ENCODE results near the gene COX6A2. TPM values are rescaled to one million over a fixed set of nuclear protein-coding genes. Genes with fewer than 3 reads are reported as not detected.
"Not testable (repeated sequence)": the region's sequence is repeated elsewhere in the genome, so short reads cannot be mapped to it uniquely, and the experiment has no call there.

COX6A2 gene
- total RNA-seq, 1 experiment from 2014 or later: not detected

- DNase-seq (ENCODE audit: low read depth): no peak
These were observed 34.0 kb upstream of the COX6A2 start for GRCh38 chr16:31461921-31462804.

DNA sequence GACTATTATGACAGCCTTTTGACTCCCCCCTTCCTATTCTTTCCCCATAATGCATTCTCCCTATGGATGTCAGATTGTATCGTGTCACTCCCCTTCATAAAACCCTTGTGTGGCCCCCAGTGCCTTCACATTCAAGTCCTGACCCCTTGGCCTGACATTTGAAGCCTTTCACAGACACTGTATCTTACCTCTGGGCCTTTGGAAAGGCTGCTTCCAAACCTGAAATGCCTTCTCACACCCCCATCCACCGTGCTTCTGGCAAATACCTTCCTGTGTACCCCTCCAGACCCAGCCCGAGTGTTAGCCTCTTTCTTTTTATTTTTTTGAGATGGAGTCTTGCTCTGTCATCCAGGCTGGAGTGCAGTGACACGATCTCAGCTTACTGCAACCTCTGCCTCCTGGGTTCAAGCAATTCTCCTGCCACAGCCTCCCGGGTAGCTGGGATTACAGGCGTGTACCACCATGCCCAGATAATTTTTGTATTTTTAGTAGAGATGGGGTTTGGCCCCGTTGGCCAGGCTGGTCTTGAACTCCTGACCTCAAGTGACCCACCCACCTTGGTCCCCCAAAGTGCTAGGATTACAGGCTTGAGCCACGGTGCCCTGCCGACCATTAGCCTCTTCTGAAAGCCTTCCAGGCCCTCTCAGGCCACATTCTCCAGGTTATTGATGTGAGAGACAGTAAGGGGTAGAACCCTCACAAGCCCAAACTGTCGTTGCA lies 33.2 kb upstream of the COX6A2 start:
- DNase-seq (ENCODE audit: low read depth): no peak

- DNase-seq (ENCODE audit: low read depth): no peak
These were observed 32.4 kb upstream of the COX6A2 start for GRCh38 chr16:31460582-31461002.

- peak; percentile 94 for DNase-seq (ENCODE audit: low read depth)
These were observed 31.8 kb upstream of the COX6A2 start for GRCh38 chr16:31459687-31460581.

- DNase-seq (ENCODE audit: low read depth): peak; percentile 96
These were observed 30.9 kb upstream of the COX6A2 start, which contains the start of gene ARMC5 for GRCh38 chr16:31458844-31459686. Gene ARMC5 (plus strand): TSS chr16:31459501. CDS start chr16:31459525, 24 bp downstream.

- peak; percentile 56 for DNase-seq (ENCODE audit: low read depth)
These were observed 30.1 kb upstream of the COX6A2 start for GRCh38 chr16:31458073-31458843.

DNA sequence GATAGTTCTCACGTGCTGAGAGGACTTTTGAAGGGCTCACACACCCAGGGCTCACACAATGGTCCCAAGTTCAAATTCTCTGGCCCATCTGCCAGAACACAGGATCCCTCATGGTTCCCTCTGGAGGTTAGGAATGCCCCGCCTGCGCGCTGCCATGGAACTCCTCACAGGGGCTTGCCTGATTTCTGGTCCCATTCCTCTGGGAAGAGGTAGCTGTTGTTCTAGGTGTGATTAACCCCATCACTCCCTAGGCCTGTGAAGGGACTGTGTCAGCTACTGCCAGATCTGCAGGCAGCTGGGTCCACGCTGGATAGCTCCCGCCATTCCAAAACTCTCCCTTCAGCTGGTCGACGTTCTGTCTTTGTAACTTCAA lies 28.8 kb upstream of the COX6A2 start:
- no peak for DNase-seq (ENCODE audit: low read depth)

GRCh38 chr16:31455601-31456314 lies 27.6 kb upstream of the COX6A2 start:
- DNase-seq (ENCODE audit: low read depth): no peak

DNA sequence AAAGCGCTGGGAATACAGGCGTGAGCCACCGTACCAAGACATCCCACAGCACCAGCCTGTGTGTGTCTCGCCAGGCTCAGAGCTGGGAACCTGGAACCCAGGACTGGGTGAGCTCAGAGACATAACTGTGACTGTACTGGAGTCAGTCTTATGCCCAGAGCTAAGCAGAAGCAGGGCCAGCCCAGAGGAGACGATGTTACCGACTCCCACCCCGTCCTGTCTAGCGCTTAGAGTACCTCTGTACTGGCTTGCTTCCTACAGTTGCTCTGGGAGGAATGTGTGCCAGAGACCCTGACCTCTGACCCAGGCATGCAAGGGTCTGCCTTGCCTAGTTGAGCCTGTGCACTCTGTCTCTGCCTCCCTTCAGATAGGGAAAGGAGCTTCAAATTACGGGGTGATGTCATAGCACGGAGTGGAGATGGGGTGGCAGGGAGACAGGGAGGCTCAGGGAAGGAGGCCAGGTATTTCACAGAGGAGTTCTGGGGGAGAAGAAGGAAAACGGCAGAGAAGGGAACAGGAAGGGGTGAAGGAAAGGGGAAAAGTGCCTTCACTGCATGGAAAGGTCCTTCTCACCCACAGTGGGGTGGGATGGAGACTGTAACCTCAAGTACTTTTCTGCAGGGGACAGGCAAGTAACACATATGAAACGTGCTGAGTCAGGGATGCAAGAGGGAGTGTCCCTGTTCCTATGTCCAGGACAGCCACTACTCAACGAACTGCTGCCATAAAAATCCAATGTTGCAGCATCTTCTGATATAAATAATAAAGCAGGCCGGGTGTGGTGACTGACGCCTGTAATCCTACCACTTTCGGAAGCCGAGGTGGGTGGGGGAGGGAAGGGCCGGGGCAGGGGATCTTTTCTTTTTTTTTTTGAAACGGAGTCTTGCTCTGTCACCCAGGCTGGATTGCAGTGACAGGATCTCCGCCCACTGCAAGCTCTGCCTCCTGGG lies 25.4 kb upstream of the COX6A2 start:
- peak; percentile 44 for DNase-seq (ENCODE audit: low read depth)

- peak; percentile 85 for DNase-seq (ENCODE audit: low read depth)
These were observed 24.5 kb upstream of the COX6A2 start for GRCh38 chr16:31452631-31453106.

GRCh38 chr16:31451681-31452351 lies 23.7 kb upstream of the COX6A2 start:
- peak; percentile 64 for DNase-seq (ENCODE audit: low read depth)

DNA sequence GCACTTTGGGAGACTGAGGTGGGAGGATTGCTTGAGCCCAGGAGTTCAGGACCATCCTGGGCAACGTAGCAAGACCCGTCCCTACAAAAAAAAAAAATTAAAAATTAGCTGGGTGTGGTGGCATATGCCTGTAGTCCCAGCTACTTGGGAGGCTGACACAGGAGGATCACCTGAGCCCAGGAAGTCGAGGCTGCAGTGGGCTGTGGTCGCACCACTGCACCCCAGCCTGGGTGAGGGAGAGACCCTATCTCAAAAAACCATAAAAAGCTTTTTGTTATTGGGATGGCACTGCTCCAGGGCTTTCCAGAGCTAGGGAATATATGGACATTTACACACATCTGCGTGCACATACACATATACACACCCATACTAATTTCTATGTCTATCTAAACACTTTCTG lies 23.0 kb upstream of the COX6A2 start:
- no peak for DNase-seq (ENCODE audit: low read depth)

DNA sequence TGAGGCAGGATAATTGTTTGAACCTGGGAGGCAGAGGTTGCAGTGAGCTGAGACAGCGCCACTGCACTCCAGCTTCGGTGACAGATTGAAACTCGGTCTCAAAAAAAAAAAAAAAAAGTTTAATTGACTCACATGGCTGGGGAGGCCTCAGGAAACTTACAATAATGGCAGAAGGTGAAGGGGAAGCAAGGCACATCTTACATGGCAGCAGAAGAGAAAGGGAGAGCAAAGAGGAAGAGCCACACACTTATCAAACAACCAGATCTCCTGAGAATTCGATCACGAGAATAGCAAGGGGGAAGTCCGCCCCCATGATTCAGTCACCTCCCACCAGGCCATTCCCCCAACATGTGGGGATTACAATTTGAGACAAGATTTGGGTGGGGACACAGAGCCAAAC lies 17.8 kb upstream of the COX6A2 start:
- not testable (repeated sequence) for DNase-seq (ENCODE audit: low read depth)

GRCh38 chr16:31441956-31442355 lies 13.8 kb upstream of the COX6A2 start:
- no peak for DNase-seq (ENCODE audit: low read depth)

GRCh38 chr16:31440516-31441184 lies 12.5 kb upstream of the COX6A2 start:
- no peak for DNase-seq (ENCODE audit: low read depth)

GRCh38 chr16:31439519-31439918 lies 11.4 kb upstream of the COX6A2 start:
- DNase-seq (ENCODE audit: low read depth): no peak

DNA sequence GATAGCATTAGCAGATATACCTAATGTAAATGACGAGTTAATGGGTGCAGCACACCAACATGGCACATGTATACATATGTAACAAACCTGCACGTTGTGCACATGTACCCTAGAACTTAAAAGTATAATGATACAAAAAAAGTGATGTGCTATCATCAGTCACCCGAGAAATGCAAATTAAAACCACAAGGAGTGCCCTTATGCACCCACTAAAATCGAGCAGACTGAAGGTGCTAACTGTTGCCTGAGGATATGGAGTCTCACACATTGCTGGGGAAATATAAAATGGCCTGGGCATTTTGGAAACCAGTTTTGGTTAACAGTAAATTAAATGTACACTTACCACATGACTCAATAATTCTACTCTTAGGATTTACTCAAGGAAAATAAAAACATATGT lies 10.9 kb upstream of the COX6A2 start:
- not testable (repeated sequence) for DNase-seq (ENCODE audit: low read depth)
